Measurements from ENCODE around the gene RASAL1.

DNA sequence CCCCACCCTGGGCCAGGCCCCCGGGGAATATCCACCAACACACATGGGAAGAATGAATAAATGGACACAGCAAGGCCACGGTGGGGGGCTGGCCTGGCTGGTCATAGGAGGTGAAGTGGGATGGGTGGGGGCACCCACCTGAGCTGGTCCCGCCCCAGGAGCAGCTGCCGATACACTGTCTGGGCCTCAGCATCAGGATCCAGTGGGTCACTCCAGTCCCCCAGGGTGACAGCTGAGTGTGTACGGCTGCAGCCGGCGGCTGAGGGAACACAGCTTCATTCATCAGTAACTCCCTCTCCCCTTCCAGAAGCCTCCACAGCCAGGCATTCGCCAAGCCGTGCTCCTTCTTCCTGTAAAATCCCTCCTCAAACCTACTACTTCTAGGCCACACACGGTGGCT is 33.8 kb downstream of the RASAL1 start:
- TF ChIP-seq POLR2A (IDR thresholded peaks at IDR 0.05; ENCODE audit: low read depth, low read length) (no peak), POLR2AphosphoS5 (IDR thresholded peaks at IDR 0.05; ENCODE audit: low read depth, low read length) (no peak), TAF1 (IDR thresholded peaks at IDR 0.05; ENCODE audit: borderline replicate concordance, low read depth, low read length) (no peak)
